Hematopoietic multipotent progenitor cell (in vitro differentiated cells): Measurements from ENCODE around the gene KCNS1. TPM values are rescaled to one million over a fixed set of nuclear protein-coding genes. Genes with fewer than 3 reads are reported as not detected.

Experiments
- DNase-seq, 3 donors: peaks; one replicate each; pipeline ENCODE4 v3.0.0-alpha.2; 2011 to 2015; ENCODE audit warnings: low read depth in 2 of 3, low spot score in 2 of 3
- total RNA-seq: library from RNA; depleted of rRNA; stranded (reverse); fragments of >200 nt; gene quantifications from one replicate; pipeline ENCODE4 v1.2.3, GENCODE V29; 2012

KCNS1 gene
- total RNA-seq, 1 donor: 0.54 TPM

DNA sequence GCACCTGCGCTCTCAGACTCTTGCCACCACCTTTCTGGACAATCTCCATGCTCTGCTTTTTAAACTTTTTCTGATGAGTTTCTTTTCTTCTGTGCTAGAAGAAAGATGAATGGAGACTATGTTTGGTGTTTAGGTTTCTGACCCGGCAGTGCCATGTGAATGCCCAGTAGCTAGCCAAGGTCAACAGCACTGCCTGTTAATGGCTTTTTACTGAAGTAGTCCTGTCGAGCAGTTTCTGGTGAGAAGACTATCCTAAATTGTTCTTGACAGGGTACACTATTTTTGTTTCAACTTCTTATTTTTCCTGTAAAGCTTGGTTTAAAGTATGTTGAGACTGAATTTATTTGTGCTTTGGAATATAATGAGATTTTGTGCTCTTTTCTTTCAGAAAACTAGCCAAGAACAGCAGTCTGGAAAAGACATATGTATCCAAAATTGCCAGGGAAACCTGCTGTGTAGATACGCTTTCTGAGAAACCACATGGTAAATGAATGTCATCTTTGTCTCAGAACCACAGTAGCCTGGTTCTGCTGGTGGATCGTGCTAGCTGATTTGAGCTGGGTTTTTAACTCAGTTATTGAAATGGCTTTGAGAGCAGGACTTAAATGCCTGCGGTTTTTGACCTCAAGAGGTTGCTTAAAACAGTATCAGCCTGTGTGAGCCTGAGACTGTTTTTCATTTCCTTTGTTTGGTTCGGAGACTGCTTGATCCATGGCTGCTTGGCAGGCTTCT lies 48.1 kb downstream of the KCNS1 start:
- no peak for DNase-seq

DNA sequence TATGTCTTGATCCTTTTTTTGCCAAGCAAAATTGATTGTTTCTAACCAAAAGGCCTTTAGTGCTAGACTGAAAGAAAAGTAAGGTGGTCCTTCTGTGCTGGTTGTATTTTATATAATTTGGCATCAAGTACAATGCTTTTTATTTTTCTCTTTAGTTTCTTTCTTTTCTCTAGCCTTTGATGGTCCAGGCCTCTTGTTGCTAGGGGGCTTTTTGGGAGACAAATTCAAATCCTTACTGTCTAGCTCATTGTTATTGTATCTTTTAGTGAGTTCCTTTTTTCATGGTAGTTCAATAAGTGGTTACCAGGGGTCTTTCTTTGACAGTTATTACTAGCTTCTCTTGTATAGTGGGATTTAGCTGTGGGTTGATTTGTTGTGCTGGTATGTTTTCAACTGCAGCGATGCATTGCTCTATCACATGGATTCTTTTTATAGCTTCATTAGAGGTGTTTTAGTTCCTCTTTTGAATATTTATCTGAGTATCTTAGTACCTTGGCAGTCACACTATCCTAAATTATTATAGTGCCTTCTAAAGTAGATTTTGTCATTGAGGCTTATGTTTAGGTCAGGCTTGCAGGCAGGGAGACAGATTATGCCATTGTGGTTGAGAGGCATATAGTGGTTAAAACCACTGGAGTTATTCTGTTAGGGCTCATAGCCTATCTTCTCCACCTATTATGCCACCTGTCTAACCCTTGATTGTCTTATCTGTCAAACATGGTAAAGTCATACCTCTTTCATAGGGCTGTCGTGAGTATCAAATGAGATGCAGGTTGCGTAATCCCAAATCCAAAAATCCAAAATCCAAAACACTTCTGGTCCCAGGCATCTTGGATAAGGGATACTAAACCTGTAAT lies 49.5 kb downstream of the KCNS1 start:
- peak in 1 of 3 donors; percentile 15 for DNase-seq

DNA sequence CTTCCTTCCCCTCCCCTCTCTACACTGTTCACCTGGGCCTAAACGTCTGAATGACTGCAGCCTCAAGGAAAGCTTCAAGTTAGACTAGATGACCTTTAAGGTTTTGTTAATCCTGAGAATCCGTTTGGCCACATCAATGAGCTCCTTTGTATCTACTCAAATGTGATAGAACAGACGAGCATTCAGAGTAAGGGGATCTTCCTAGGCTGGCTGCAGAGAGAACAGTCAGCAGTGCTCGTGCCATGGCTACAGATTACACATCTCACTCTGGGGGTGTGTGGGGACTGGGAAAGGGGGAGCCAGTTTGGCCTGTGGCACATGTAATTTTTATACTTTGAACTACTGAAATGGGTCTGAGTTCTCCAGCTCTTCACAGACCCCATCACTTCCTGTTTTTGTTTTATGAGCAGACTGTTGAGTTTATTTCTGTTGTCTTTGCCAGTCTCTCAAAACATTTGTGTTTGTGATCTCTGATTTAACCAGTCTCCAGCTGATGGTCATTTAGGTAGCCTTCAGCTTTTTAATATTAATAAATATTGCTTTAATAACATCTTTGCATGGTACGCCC lies 50.9 kb downstream of the KCNS1 start:
- peak in 1 of 3 donors; percentile 21 for DNase-seq

DNA sequence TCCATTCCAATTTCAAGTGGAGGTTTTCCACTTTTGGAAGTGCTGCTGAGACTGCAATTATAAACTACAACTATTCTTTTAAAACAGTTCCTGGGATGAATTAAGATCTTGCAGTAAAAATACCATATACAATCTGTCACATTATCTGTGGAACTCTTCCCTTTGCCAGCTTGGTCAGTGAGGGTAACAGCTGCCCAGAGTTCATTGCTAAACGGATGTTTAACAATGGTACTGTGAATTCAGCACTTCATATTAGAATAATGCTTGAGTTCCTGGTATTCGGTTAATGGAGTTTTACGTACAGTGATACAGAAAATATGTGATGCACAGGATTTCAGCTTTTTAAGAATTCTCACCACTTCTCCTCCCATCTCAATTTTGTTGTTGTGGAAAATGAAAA lies 51.5 kb downstream of the KCNS1 start:
- DNase-seq: no peak

DNA sequence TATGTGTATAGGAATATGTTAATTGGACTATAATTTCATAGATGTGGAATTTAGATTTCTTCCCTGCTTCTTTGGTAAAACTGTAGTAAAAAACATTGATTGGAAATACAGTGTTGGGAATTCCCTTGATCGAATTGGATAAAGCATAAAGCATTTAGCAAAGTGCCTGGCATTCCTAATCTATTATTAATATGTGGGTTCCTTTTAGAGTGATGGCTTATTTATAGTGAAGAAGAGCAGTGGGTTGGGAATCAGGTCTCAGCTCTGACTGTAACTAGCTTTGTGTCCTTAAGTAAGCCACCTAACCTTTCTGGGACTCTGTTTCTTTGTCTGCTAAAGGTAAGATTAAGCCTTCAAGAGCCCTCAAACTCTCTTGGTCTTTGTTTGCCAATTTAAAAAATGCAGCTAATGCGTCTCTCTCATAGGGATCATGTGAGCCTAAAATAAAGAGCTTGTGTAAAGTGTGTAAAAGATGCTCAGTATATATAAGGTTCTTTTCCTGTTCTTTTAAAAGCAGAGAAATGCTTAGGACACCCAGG lies 53.3 kb downstream of the KCNS1 start:
- DNase-seq: no peak

DNA sequence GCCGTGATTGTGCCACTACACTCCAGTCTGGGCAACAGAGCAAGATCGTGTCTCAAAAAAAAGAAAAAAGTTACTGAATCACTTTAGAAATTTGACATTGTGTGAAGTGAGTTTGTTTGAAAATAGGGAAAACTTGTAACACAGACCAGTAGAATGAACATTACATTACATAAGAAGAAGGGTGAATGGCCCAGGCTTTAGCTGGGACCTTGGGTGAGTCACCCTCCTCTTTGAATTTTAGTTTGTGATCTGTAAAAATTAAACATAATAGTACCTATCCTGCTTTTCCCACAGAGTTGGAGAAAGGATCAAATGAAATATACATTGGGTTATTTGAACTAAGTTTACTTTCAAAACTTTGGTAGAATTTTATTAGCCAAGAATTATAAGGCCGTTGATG lies 56.3 kb downstream of the KCNS1 start:
- no peak for DNase-seq

DNA sequence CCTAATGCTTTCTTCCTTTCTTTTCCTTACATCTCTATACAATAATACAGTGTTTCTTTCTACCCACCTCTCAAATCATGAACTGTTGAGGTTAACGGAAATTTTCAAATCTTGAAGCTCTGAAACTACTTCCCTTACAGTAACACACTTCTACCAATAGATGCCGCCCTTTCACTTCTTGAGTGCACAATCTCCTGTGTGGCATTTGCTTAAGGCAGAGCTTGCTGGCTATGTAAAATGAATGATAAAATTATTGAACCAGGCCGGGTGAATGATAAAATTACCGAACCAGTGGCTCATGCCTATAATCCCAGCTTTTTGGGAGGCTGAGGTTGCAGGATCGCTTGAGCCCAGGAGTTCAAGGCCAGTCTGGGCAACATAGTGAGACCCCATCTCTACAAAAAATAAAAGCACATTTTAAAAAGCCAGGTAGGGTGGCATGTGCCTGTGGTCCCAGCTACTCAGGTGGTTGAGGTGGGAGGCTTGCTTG lies 56.8 kb downstream of the KCNS1 start:
- peak in 2 of 3 donors; percentile 66 to 89 for DNase-seq

DNA sequence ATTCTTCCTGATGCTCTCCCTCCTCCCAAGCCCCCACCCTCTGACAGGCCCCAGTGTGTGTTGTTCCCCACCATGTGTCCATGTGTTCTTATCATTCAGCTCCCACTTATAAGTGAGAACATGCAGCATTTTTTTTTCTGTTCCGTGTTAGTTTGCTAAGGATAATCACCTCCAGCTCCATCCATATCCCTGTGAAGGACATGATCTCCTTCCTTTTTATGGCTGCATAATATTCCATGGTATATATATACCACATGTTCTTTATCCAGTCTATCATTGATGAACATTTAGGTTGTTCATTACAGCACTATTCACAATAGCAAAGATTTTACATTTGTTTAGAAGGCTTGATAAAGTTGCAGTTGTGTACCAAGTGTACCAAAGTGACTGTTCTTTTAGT lies 57.9 kb downstream of the KCNS1 start:
- no peak for DNase-seq

Other genes starting within 250 kb of the KCNS1 start
- 38.5 TPM for gene YWHAB, start 215.4 kb downstream of the KCNS1 start, total RNA-seq
- 19.7 TPM for gene PABPC1L, start 191.1 kb downstream of the KCNS1 start, total RNA-seq
- 20.2 TPM for gene TOMM34, start 140.7 kb downstream of the KCNS1 start, total RNA-seq
- gene STK4, start 134.6 kb downstream of the KCNS1 start, total RNA-seq: 47.7 TPM
- not detected for gene WFDC5, start 14.0 kb upstream of the KCNS1 start, total RNA-seq
- not detected for gene WFDC12, start 23.3 kb upstream of the KCNS1 start, total RNA-seq
- not detected for gene PI3, start 73.8 kb upstream of the KCNS1 start, total RNA-seq
- gene SEMG1, start 105.9 kb upstream of the KCNS1 start, total RNA-seq: not detected
- not detected for gene SEMG2, start 120.2 kb upstream of the KCNS1 start, total RNA-seq
- not detected for gene SLPI, start 153.4 kb upstream of the KCNS1 start, total RNA-seq
- not detected for gene RBPJL, start 205.7 kb upstream of the KCNS1 start, total RNA-seq
- gene MATN4, start 207.2 kb upstream of the KCNS1 start, total RNA-seq: under 0.01 TPM
- gene SDC4, start 247.3 kb upstream of the KCNS1 start, total RNA-seq: 4.0 TPM